Measurements from ENCODE around the gene BMP10. TPM values are rescaled to one million over a fixed set of nuclear protein-coding genes. Genes with fewer than 3 reads are reported as not detected.
"Not testable (repeated sequence)": the region's sequence is repeated elsewhere in the genome, so short reads cannot be mapped to it uniquely, and the experiment has no call there.

Gene BMP10
- total RNA-seq, 1 experiment from 2014 or later: not detected

DNA sequence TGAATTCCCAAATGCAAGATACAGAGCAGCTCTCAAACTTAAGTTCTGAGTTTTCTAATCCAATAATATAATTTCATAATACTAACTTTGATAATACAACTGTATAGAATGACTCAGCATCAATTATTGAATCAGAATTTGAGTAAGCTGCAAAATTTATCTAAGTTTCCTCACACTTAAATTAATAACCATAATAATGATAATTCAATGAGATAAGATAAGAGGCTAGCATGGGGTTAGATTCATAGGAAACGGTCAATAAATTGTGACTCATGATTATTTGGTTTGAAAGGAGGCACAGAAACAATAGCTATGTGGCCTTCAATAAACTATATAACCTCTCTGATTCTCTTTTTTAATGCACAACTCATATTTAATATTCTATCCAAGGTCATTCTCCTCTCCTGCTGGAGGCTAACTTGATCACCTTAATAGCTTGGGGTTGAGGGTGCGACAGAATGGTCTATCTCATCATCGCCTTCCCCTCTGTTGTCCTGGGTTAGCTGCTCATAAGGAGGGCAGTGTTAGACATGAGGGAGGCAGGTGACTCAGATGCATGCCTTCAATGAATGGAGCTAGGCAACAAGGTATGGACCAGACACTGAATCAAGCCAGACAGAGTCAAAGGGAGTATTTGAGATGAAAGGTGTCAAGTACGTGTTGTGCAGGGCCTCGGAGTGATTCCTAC lies 36.2 kb upstream of the BMP10 start:
- Histone ChIP-seq H3K4me3 (ENCODE audit: insufficient read depth, low read depth, low read length) (no peak overlapping the region), H3K27me3 (ENCODE audit: control insufficient read depth, insufficient read depth, low read length) (no peaks in the 10 kb centered on the region), H3K36me3 (replicated peaks; ENCODE audit: control insufficient read depth, insufficient read depth, low read length) (no peaks in the 10 kb centered on the region)
- DNase-seq: no peak

DNA sequence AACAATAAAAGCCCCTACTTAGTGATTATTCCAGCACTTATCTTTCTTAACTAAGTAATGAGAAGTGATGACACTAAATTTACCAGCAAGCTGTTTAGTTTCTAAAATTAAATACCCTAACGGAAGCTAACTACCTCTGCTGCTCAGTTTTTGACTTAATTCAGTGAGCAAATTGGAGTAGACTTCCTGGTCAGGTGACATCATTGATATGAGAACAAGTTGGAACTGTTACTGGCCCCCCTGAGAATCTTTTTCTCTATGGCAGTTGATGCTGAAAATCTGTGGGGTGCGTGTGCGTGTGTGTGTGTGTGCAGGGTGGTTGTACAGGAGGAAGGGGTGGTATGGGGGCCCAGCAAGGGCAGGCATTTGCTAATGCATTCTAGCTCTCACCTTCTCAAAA lies 35.5 kb upstream of the BMP10 start:
- DNase-seq: no peak
- Histone ChIP-seq H3K27me3 (ENCODE audit: control insufficient read depth, insufficient read depth, low read length) (no peaks in the 10 kb centered on the region), H3K4me3 (ENCODE audit: insufficient read depth, low read depth, low read length) (no peak overlapping the region), H3K36me3 (replicated peaks; ENCODE audit: control insufficient read depth, insufficient read depth, low read length) (no peaks in the 10 kb centered on the region)

- no peaks in the 10 kb centered on the region for H3K27me3 ChIP-seq (ENCODE audit: control insufficient read depth, insufficient read depth, low read length)
- no peak for DNase-seq
- no peak overlapping the region for H3K4me3 ChIP-seq (ENCODE audit: insufficient read depth, low read depth, low read length)
- H3K36me3 ChIP-seq (replicated peaks; ENCODE audit: control insufficient read depth, insufficient read depth, low read length): no peaks in the 10 kb centered on the region
Observed at GRCh38 chr2:68905116-68905515, 33.9 kb upstream of the BMP10 start.

DNA sequence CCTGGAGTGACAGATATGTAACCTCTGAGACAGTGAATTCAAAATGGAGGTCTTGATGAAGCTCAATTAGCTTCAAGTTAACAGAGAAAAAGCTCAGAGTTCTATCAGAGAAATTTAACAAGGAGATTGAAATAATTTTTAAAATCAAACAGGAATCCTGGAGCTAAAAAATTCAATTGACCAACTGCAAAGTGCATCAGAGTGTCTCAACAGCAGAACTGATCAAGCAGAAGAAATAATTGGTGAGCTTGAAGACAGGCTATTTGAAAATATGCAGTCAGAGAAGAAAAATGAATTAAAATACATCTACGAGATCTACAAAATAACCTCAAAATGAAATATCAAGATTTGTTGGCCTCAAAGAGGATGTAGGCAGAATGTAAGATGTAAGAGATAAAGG lies 30.4 kb upstream of the BMP10 start:
- no peaks in the 10 kb centered on the region for H3K27me3 ChIP-seq (ENCODE audit: control insufficient read depth, insufficient read depth, low read length)
- H3K36me3 ChIP-seq (replicated peaks; ENCODE audit: control insufficient read depth, insufficient read depth, low read length): no peaks in the 10 kb centered on the region
- no peak overlapping the region for H3K4me3 ChIP-seq (ENCODE audit: insufficient read depth, low read depth, low read length)
- no peak for DNase-seq

GRCh38 chr2:68901199-68901514 lies 30.0 kb upstream of the BMP10 start:
- H3K4me3 ChIP-seq (ENCODE audit: insufficient read depth, low read depth, low read length): no peak overlapping the region
- no peaks in the 10 kb centered on the region for H3K36me3 ChIP-seq (replicated peaks; ENCODE audit: control insufficient read depth, insufficient read depth, low read length)
- no peaks in the 10 kb centered on the region for H3K27me3 ChIP-seq (ENCODE audit: control insufficient read depth, insufficient read depth, low read length)
- peak; percentile 31 for DNase-seq

GRCh38 chr2:68900496-68901198 lies 29.4 kb upstream of the BMP10 start:
- Histone ChIP-seq H3K4me3 (ENCODE audit: insufficient read depth, low read depth, low read length) (no peak overlapping the region), H3K36me3 (replicated peaks; ENCODE audit: control insufficient read depth, insufficient read depth, low read length) (no peaks in the 10 kb centered on the region), H3K27me3 (ENCODE audit: control insufficient read depth, insufficient read depth, low read length) (no peaks in the 10 kb centered on the region)
- no peak for DNase-seq

DNA sequence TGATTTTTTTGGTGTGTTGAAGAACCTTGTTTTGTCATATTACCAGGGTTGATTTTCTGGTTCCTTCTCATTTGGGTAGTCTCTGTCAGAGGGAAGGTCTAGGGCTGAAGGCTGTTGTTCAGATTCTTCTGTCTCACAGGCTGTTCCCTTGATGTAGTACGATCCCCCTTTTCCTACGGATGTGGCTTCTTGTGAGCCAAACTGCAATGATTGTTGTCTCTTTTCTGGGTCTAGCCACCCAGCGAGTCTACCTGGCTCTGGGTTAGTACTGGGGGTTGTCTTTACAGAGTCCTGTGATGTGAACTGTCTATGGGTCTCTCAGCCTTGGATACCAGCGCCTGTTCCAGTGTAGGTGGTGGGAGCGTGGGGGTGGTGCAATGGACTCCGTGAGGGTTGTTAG lies 24.8 kb upstream of the BMP10 start:
- H3K4me3 ChIP-seq (ENCODE audit: insufficient read depth, low read depth, low read length); H3K36me3 ChIP-seq (replicated peaks; ENCODE audit: control insufficient read depth, insufficient read depth, low read length); DNase-seq; H3K27me3 ChIP-seq (ENCODE audit: control insufficient read depth, insufficient read depth, low read length): not testable (repeated sequence)

DNA sequence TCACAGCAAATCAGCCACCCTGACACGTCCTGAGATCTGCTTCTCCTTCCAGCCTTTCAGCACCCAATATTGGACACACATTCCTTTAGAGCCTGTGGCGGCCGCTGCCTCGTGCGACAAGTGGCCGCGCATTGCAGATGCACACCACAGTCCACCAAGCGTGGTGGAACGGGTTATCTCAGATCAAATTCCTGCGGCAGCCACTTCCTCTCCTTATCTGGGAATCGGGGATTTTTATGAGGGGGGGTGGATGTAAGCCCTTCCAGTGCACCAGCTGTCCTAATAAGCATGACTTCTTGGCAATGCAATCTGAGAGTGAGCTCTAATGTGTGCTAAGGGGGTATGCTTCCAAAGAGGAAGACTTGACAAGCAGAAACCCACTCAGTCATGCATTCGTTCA lies 18.3 kb upstream of the BMP10 start:
- Histone ChIP-seq H3K36me3 (replicated peaks; ENCODE audit: control insufficient read depth, insufficient read depth, low read length) (no peaks in the 10 kb centered on the region), H3K4me3 (ENCODE audit: insufficient read depth, low read depth, low read length) (no peak overlapping the region), H3K27me3 (ENCODE audit: control insufficient read depth, insufficient read depth, low read length) (no peaks in the 10 kb centered on the region)
- no peak for DNase-seq

DNA sequence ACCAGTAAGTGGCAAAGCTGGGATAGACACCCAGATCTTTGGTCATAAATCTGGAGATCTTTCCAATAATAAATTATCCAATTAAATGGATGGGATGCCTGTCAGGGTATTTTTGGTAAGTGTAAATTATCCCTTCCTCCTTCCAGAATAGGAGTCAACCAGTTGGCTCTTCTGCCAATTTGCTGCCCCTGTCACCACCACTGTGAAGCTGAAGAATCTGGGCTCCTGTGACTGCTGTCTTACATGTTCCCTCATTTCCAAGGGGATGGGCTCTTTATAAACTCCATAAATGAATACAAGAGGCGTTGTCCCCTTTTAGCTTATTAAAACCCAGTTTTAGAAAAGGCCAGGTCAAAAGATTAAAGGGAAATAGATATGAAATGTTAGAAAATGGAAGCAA lies 17.8 kb upstream of the BMP10 start:
- Histone ChIP-seq H3K36me3 (replicated peaks; ENCODE audit: control insufficient read depth, insufficient read depth, low read length) (no peaks in the 10 kb centered on the region), H3K4me3 (ENCODE audit: insufficient read depth, low read depth, low read length) (no peak overlapping the region), H3K27me3 (ENCODE audit: control insufficient read depth, insufficient read depth, low read length) (no peaks in the 10 kb centered on the region)
- DNase-seq: no peak

DNA sequence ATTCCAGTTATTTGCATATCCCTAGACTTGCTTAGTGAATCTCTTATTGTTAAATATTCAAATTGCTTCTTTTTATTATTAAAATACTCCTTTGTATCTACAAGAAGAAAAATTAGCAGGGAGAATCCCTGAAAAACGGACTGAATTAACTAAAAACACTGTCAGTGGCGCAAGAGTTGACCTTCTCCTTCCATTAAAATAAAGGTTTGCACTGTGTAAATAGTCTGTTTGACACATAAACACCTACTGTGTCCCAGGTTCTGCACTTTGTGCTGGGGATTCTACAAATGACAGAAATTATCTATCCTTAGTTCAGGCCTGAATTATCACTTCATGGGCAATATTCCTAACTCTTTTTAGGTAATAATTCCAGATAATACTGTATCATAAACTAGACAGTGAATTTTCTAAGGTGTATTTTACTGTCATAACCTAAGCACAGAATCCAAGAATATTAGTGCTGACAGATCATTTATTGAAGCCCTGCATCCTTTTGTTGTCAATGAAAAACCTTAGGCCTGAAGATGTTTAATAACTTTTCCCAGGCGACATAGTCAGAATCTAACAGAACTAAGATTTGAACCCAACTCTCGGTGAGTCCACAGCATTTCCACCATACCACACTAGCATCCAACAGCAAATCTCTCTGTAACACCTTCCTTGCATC lies 17.0 kb upstream of the BMP10 start:
- no peaks in the 10 kb centered on the region for H3K27me3 ChIP-seq (ENCODE audit: control insufficient read depth, insufficient read depth, low read length)
- H3K36me3 ChIP-seq (replicated peaks; ENCODE audit: control insufficient read depth, insufficient read depth, low read length): no peaks in the 10 kb centered on the region
- DNase-seq: no peak
- H3K4me3 ChIP-seq (ENCODE audit: insufficient read depth, low read depth, low read length): no peak overlapping the region

- no peaks in the 10 kb centered on the region for H3K27me3 ChIP-seq (ENCODE audit: control insufficient read depth, insufficient read depth, low read length)
- DNase-seq: no peak
Observed at GRCh38 chr2:68885811-68886075, 14.5 kb upstream of the BMP10 start.

DNA sequence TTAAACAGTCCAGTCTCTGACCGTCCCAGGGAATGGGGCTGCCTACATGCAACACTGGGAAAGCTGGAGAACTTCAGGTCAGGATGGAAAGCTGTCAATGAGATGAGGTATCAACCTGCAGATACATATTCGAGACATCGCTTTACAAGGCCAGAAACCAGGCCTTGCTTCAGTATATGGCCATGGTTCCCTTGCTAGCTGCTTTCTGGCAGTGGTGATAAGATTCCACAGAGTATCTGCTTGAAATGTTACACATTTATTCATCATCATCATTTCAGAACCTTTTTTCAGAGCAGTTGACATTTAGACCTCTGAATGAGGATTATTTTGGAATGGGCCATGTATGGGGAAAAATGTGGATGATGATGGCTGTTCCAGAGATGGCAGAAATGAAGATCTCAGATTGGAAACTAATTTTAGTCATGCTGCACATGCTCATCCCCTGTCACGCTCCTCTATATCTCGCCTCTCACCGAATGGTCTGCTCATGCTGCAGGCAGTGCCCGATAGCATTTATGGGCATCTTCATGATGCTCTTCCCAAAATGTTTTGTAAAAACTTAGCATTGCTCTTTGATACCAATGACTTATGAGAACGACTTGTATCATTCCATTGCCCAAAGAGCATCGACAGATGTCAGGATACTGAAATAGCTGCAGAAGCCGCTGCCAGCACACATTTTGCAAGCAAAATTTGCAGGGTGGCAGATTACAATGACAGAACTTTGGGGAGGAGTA lies 14.0 kb upstream of the BMP10 start:
- Histone ChIP-seq H3K27me3 (ENCODE audit: control insufficient read depth, insufficient read depth, low read length) (no peaks in the 10 kb centered on the region), H3K36me3 (replicated peaks; ENCODE audit: control insufficient read depth, insufficient read depth, low read length) (no peaks in the 10 kb centered on the region), H3K4me3 (ENCODE audit: insufficient read depth, low read depth, low read length) (no peak overlapping the region)
- no peak for DNase-seq

More at GRCh38 chr2:68885811-68886075, 14.5 kb upstream of the BMP10 start:
- no peak overlapping the region for H3K4me3 ChIP-seq (ENCODE audit: insufficient read depth, low read depth, low read length)
- H3K36me3 ChIP-seq (replicated peaks; ENCODE audit: control insufficient read depth, insufficient read depth, low read length): no peaks in the 10 kb centered on the region

- Histone ChIP-seq H3K4me3 (ENCODE audit: insufficient read depth, low read depth, low read length) (no peak overlapping the region), H3K27me3 (ENCODE audit: control insufficient read depth, insufficient read depth, low read length) (no peaks in the 10 kb centered on the region), H3K36me3 (replicated peaks; ENCODE audit: control insufficient read depth, insufficient read depth, low read length) (no peaks in the 10 kb centered on the region)
- no peak for DNase-seq
Observed at GRCh38 chr2:68880213-68880612, 9.0 kb upstream of the BMP10 start.

GRCh38 chr2:68879296-68879695 lies 8.1 kb upstream of the BMP10 start:
- no peak overlapping the region for H3K4me3 ChIP-seq (ENCODE audit: insufficient read depth, low read depth, low read length)
- no peaks in the 10 kb centered on the region for H3K27me3 ChIP-seq (ENCODE audit: control insufficient read depth, insufficient read depth, low read length)
- no peaks in the 10 kb centered on the region for H3K36me3 ChIP-seq (replicated peaks; ENCODE audit: control insufficient read depth, insufficient read depth, low read length)
- DNase-seq: no peak

GRCh38 chr2:68878753-68879152 lies 7.6 kb upstream of the BMP10 start:
- no peak for DNase-seq
- no peaks in the 10 kb centered on the region for H3K27me3 ChIP-seq (ENCODE audit: control insufficient read depth, insufficient read depth, low read length)
- no peaks in the 10 kb centered on the region for H3K36me3 ChIP-seq (replicated peaks; ENCODE audit: control insufficient read depth, insufficient read depth, low read length)
- no peak overlapping the region for H3K4me3 ChIP-seq (ENCODE audit: insufficient read depth, low read depth, low read length)

Data from H7 (cell line).